GM18520 (cell line): ENCODE measurements around the gene MTMR3.

Source experiments
- ATAC-seq: cut with Tn5 transposase; IDR thresholded peaks from one replicate; pipeline ENCODE4 v1.9.1; 2021; ENCODE audit not compliant: unreplicated experiment

MTMR3 gene

GRCh38 chr22:29867851-29868250 is 15.1 kb upstream of the MTMR3 start:
- ATAC-seq, result no peak

GRCh38 chr22:29870574-29870973 is 12.4 kb upstream of the MTMR3 start:
- no peak for ATAC-seq

GRCh38 chr22:29871684-29872083 is 11.3 kb upstream of the MTMR3 start:
- ATAC-seq, result no peak

GRCh38 chr22:29872144-29872893 is 10.7 kb upstream of the MTMR3 start:
- no peak for ATAC-seq

- no peak for ATAC-seq
Measured at GRCh38 chr22:29872989-29873388, 10.0 kb upstream of the MTMR3 start.

- ATAC-seq, result no peak
Measured at GRCh38 chr22:29873943-29874342, 9.0 kb upstream of the MTMR3 start.

- ATAC-seq, result no peak
Measured at GRCh38 chr22:29877620-29878019, 5.4 kb upstream of the MTMR3 start.

GRCh38 chr22:29879753-29880152 is 3.2 kb upstream of the MTMR3 start:
- no peak for ATAC-seq

GRCh38 chr22:29882716-29883044 is 294 bp upstream of the MTMR3 start:
- no peak for ATAC-seq

GRCh38 chr22:29883775-29884097 is 762 bp downstream of the MTMR3 start:
- no peak for ATAC-seq

GRCh38 chr22:29885610-29886009 is 2.6 kb downstream of the MTMR3 start:
- no peak for ATAC-seq

GRCh38 chr22:29886596-29886995 is 3.6 kb downstream of the MTMR3 start:
- no peak for ATAC-seq

GRCh38 chr22:29887358-29887757 is 4.4 kb downstream of the MTMR3 start:
- no peak for ATAC-seq

GRCh38 chr22:29890760-29891159 is 7.8 kb downstream of the MTMR3 start:
- no peak for ATAC-seq

GRCh38 chr22:29892315-29893156 is 9.6 kb downstream of the MTMR3 start:
- no peak for ATAC-seq

GRCh38 chr22:29901354-29901753 is 18.4 kb downstream of the MTMR3 start:
- ATAC-seq, result no peak

- ATAC-seq, result no peak
Measured at GRCh38 chr22:29903371-29903770, 20.4 kb downstream of the MTMR3 start.

GRCh38 chr22:29904020-29904419 is 21.0 kb downstream of the MTMR3 start:
- ATAC-seq, result no peak

- ATAC-seq, result no peak
Measured at GRCh38 chr22:29907753-29908515, 25.0 kb downstream of the MTMR3 start.

GRCh38 chr22:29912141-29912540 is 29.2 kb downstream of the MTMR3 start:
- ATAC-seq, result no peak

GRCh38 chr22:29912605-29913398 is 29.8 kb downstream of the MTMR3 start:
- no peak for ATAC-seq
